H9 (cell line): ENCODE results near the gene ZBTB25. TPM values are rescaled to one million over a fixed set of nuclear protein-coding genes. Genes with fewer than 3 reads are reported as not detected.

ENCODE experiments used
- DNase-seq: peaks from one replicate; pipeline ENCODE4 v3.0.0-alpha.2; 2017
- H2AFZ ChIP-seq: one replicate; pipeline ENCODE4 v1.6.1; 2013; ENCODE audit warnings: mild to moderate bottlenecking, low read length, control low read depth, moderate library complexity
- H2AK5ac ChIP-seq: 2 replicates; pipeline ENCODE4 v1.6.1; 2013; ENCODE audit warnings: low read length, control low read depth, mixed read lengths; ENCODE audit not compliant: insufficient read length
- H2BK120ac ChIP-seq: one replicate; pipeline ENCODE4 v1.6.1; 2013; ENCODE audit warnings: low read depth, mild to moderate bottlenecking, low read length, control low read depth, inconsistent platforms; ENCODE audit not compliant: poor library complexity, severe bottlenecking
- H2BK12ac ChIP-seq: 2 replicates; pipeline ENCODE4 v1.6.1; 2013; ENCODE audit warnings: low read length, control low read depth, mixed read lengths, low read depth; ENCODE audit not compliant: insufficient read length
- H2BK15ac ChIP-seq: 2 replicates; pipeline ENCODE4 v1.6.1; 2013; ENCODE audit warnings: low read depth, low read length, control low read depth
- H2BK20ac ChIP-seq: one replicate; pipeline ENCODE4 v1.6.1; 2013; ENCODE audit warnings: low read depth, mild to moderate bottlenecking, low read length, control low read depth, inconsistent platforms; ENCODE audit not compliant: poor library complexity, severe bottlenecking
- H2BK5ac ChIP-seq: 2 replicates; pipeline ENCODE4 v1.6.1; 2013; ENCODE audit warnings: low read length, control low read depth, mixed read lengths; ENCODE audit not compliant: insufficient read length
- H3K14ac ChIP-seq: 2 replicates; pipeline ENCODE4 v1.6.1; 2013; ENCODE audit warnings: low read length, control low read depth; ENCODE audit not compliant: insufficient read depth
- H3K18ac ChIP-seq: 2 replicates; pipeline ENCODE4 v1.6.1; 2013; ENCODE audit warnings: low read depth, mild to moderate bottlenecking, mixed read lengths, low read length, control low read depth; ENCODE audit not compliant: insufficient read length
- H3K23ac ChIP-seq: 2 replicates; pipeline ENCODE4 v1.6.1; 2013; ENCODE audit warnings: low read length, control low read depth, mixed read lengths, low read depth; ENCODE audit not compliant: insufficient read length
- H3K23me2 ChIP-seq: 2 replicates; pipeline ENCODE4 v1.6.1; 2013; ENCODE audit warnings: low read depth, mild to moderate bottlenecking, mixed read lengths, low read length, control low read depth; ENCODE audit not compliant: insufficient read length, poor library complexity, severe bottlenecking
- H3K27ac ChIP-seq: 2 replicates; pipeline ENCODE4 v1.5.1; 2013; ENCODE audit warnings: low read length, control low read depth, mixed read lengths, low read depth; ENCODE audit not compliant: insufficient read length
- H3K27me3 ChIP-seq: 2 replicates; pipeline ENCODE4 v1.6.1; 2013; ENCODE audit warnings: low read length, control low read depth, inconsistent platforms; ENCODE audit not compliant: insufficient read depth
- H3K4ac ChIP-seq: 2 replicates; pipeline ENCODE4 v1.6.1; 2013; ENCODE audit warnings: low read depth, mild to moderate bottlenecking, control low read depth, inconsistent platforms, low read length, moderate library complexity
- H3K4me1 ChIP-seq: 2 replicates; pipeline ENCODE4 v1.6.1; 2013; ENCODE audit warnings: low read length, control low read depth, inconsistent platforms; ENCODE audit not compliant: insufficient read depth
- H3K4me2 ChIP-seq: 2 replicates; pipeline ENCODE4 v1.6.1; 2013; ENCODE audit warnings: low read length, control low read depth, mixed read lengths; ENCODE audit not compliant: insufficient read length, insufficient read depth
- H3K56ac ChIP-seq: 2 replicates; pipeline ENCODE4 v1.6.1; 2013; ENCODE audit warnings: low read depth, mild to moderate bottlenecking, mixed read lengths, low read length, control low read depth; ENCODE audit not compliant: insufficient read length
- H3K79me1 ChIP-seq: 2 replicates; pipeline ENCODE4 v1.6.1; 2013; ENCODE audit warnings: low read depth, mild to moderate bottlenecking, moderate library complexity, low read length, control low read depth, inconsistent platforms; ENCODE audit not compliant: insufficient read depth, poor library complexity, severe bottlenecking
- H3K79me2 ChIP-seq: 2 replicates; pipeline ENCODE4 v1.6.1; 2013; ENCODE audit warnings: low read length, control low read depth, inconsistent platforms; ENCODE audit not compliant: insufficient read depth
- H3K9ac ChIP-seq: 2 replicates; pipeline ENCODE4 v1.6.1; 2013; ENCODE audit warnings: low read length, control low read depth, mixed read lengths; ENCODE audit not compliant: insufficient read length; ENCODE audit errors: extremely low read depth
- H3K9me3 ChIP-seq: one replicate; pipeline ENCODE4 v1.6.1; 2013; ENCODE audit warnings: low read depth, low read length, inconsistent platforms; ENCODE audit not compliant: control insufficient read depth
- H3T11ph ChIP-seq: one replicate; pipeline ENCODE4 v1.6.1; 2013; ENCODE audit warnings: mild to moderate bottlenecking, low read length, control low read depth, inconsistent platforms
- H4K20me1 ChIP-seq: one replicate; pipeline ENCODE4 v1.6.1; 2013; ENCODE audit not compliant: control insufficient read depth, insufficient read length, insufficient read depth
- H4K5ac ChIP-seq: 2 replicates; pipeline ENCODE4 v1.6.1; 2013; ENCODE audit warnings: low read depth, mild to moderate bottlenecking, mixed read lengths, low read length, control low read depth; ENCODE audit not compliant: insufficient read length
- H4K8ac ChIP-seq: replicated peaks from 2 replicates; pipeline ENCODE4 v1.6.1; 2013; ENCODE audit warnings: low read length, control low read depth, mixed read lengths, low read depth; ENCODE audit not compliant: insufficient read length
- H4K91ac ChIP-seq: 2 replicates; pipeline ENCODE4 v1.6.1; 2013; ENCODE audit warnings: low read depth, mild to moderate bottlenecking, moderate library complexity, mixed read lengths, low read length, control low read depth; ENCODE audit not compliant: insufficient read length
- H3K27ac Mint-ChIP-seq, 3 experiments: 2 replicates in 2 of 3; 3 replicates in 1 of 3; pipeline ENCODE4 v1.8.0; 2020 to 2021; ENCODE audit warnings: mixed read lengths in 3 of 3, mild to moderate bottlenecking in 1 of 3, moderate library complexity in 1 of 3
- H3K27me3 Mint-ChIP-seq: 2 replicates; pipeline ENCODE4 v1.8.0; 2021; ENCODE audit warnings: low read depth, mild to moderate bottlenecking, moderate library complexity, mixed read lengths
- H3K36me3 Mint-ChIP-seq, 3 experiments: 2 replicates in 2 of 3; 3 replicates in 1 of 3; pipeline ENCODE4 v1.8.0; 2020 to 2021; ENCODE audit warnings: low read depth in 3 of 3, mixed read lengths in 3 of 3; ENCODE audit not compliant: insufficient read depth in 1 of 3
- H3K4me1 Mint-ChIP-seq, 2 experiments: 2 replicates each; pipeline ENCODE4 v1.8.0; 2020; ENCODE audit warnings: mixed read lengths in 2 of 2
- H3K4me3 Mint-ChIP-seq, 2 experiments: 2 replicates in 1 of 2; 3 replicates in 1 of 2; pipeline ENCODE4 v1.8.0; 2020 to 2021; ENCODE audit warnings: mild to moderate bottlenecking in 2 of 2, mixed read lengths in 2 of 2, moderate library complexity in 1 of 2
- H3K9me3 Mint-ChIP-seq, 2 experiments: 2 replicates in 1 of 2; 3 replicates in 1 of 2; pipeline ENCODE4 v1.8.0; 2020; ENCODE audit warnings: mild to moderate bottlenecking in 2 of 2, mixed read lengths in 2 of 2, moderate library complexity in 1 of 2
- WGBS: extraction: QIAGEN DNeasy Blood & Tissue Kit; methylation state at CpG from one replicate; pipeline ENCODE4 v1.1.7; 2013; ENCODE audit warnings: missing lambda C conversion rate, low lambda C conversion rate, mixed read lengths; ENCODE audit not compliant: insufficient read length; ENCODE audit errors: extremely low coverage; 5-methylcytosine and 5-hydroxymethylcytosine counted together
- total RNA-seq: library from RNA; stranded (reverse); gene quantifications from 2 replicates; pipeline ENCODE4 v1.2.1, GENCODE V29; 2021
- TF ChIP-seq, protein P1 (sequence below): fragments of 200-600 bp; sonication (generic); conservative IDR thresholded peaks from 3 replicates; pipeline ENCODE4 v1.8.0; 2021; ENCODE audit warnings: antibody characterized with exemption, mild to moderate bottlenecking

Gene ZBTB25
- total RNA-seq, 1 experiment from 2014 or later, result 8.2 TPM

GRCh38 chr14:64465191-64465822 is 38.3 kb downstream of the ZBTB25 start, which contains the start of gene AKAP5:
Gene AKAP5, plus strand, starts transcription at chr14:64465499. Its CDS starts 2,896 bp downstream, at chr14:64468395.
- no peaks in the 10 kb centered on the region for H3K9me3 Mint-ChIP-seq
- Histone ChIP-seq H2AFZ (peak within 1 kb of the TSS; percentile 33), H3K23ac (no peak within 1 kb of the TSS), H4K8ac (no peak within 1 kb of the TSS), H4K5ac (no peak within 1 kb of the TSS), H2AK5ac (no peak within 1 kb of the TSS), H3K9ac (peak within 1 kb of the TSS; percentile 47), H3K27ac (no peak within 1 kb of the TSS), H3K56ac (no peak within 1 kb of the TSS), H2BK120ac (no peak within 1 kb of the TSS), H3K4me2 (peak within 1 kb of the TSS; percentile 71), H3K14ac (no peak within 1 kb of the TSS), H3K18ac (peak within 1 kb of the TSS; percentile 21), H3K4ac (no peak within 1 kb of the TSS), H4K91ac (no peak within 1 kb of the TSS), H2BK20ac (no peak within 1 kb of the TSS), H3K4me1 (no peaks in the 10 kb centered on the region), H2BK15ac (no peak within 1 kb of the TSS), H2BK5ac (no peak within 1 kb of the TSS), H3K9me3 (no peaks in the 10 kb centered on the region), H3K27me3 (no peaks in the 10 kb centered on the region), H4K20me1 (no peaks in the 10 kb centered on the region), H3K23me2 (peaks cover 14% of the 10 kb centered on the region), H2BK12ac (no peak within 1 kb of the TSS), H3K79me2 (no peaks in the 10 kb centered on the region), H3T11ph (no peak within 1 kb of the TSS), H3K79me1 (no peaks in the 10 kb centered on the region)
- H3K27ac Mint-ChIP-seq, result peak within 1 kb of the TSS in 2 of 3 experiments; percentile 40 to 85; a peak in 4 of 7 replicates
- peak within 1 kb of the TSS; percentile 78 to 79 for H3K4me3 Mint-ChIP-seq
- TF ChIP-seq, protein P1, sequence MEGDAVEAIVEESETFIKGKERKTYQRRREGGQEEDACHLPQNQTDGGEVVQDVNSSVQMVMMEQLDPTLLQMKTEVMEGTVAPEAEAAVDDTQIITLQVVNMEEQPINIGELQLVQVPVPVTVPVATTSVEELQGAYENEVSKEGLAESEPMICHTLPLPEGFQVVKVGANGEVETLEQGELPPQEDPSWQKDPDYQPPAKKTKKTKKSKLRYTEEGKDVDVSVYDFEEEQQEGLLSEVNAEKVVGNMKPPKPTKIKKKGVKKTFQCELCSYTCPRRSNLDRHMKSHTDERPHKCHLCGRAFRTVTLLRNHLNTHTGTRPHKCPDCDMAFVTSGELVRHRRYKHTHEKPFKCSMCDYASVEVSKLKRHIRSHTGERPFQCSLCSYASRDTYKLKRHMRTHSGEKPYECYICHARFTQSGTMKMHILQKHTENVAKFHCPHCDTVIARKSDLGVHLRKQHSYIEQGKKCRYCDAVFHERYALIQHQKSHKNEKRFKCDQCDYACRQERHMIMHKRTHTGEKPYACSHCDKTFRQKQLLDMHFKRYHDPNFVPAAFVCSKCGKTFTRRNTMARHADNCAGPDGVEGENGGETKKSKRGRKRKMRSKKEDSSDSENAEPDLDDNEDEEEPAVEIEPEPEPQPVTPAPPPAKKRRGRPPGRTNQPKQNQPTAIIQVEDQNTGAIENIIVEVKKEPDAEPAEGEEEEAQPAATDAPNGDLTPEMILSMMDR, result no peak
- H3K4me1 Mint-ChIP-seq, result peaks cover 14% of the 10 kb centered on the region in 2 experiments
- DNase-seq, result peak; percentile 90
- peaks cover 1% of the 10 kb centered on the region; the same call in 1 of the 2 replicates for H3K27me3 Mint-ChIP-seq
- WGBS, result no CpG with 5 or more reads among the region's 74 CpGs
- H3K36me3 Mint-ChIP-seq, result peaks cover 0 to 9% (median 3%) of the 10 kb centered on the region in 3 experiments; a peak in 4 of 7 replicates
